ACC112 (cell line): Measurements from ENCODE around the gene KRI1.
"Not testable (repeated sequence)": the region's sequence is repeated elsewhere in the genome, so short reads cannot be mapped to it uniquely, and the experiment has no call there.

ENCODE experiments used
- H2AFZ ChIP-seq: fragments of 200-600 bp; sonication (generic); one replicate; pipeline ENCODE4 v1.6.0; 2017; ENCODE audit warnings: antibody characterized with exemption, low read length; ENCODE audit not compliant: unreplicated experiment
- H3K27ac ChIP-seq: fragments of 200-600 bp; sonication (generic); 2 replicates; pipeline ENCODE4 v1.5.1; 2014; ENCODE audit warnings: low read depth, mild to moderate bottlenecking, antibody characterized with exemption, low read length, moderate library complexity
- H3K27me3 ChIP-seq: fragments of 200-600 bp; sonication (generic); 2 replicates; pipeline ENCODE4 v1.6.1; 2014; ENCODE audit warnings: mild to moderate bottlenecking, antibody characterized with exemption, low read length, moderate library complexity, mixed read lengths; ENCODE audit not compliant: insufficient read depth
- H3K36me3 ChIP-seq: fragments of 200-600 bp; sonication (generic); 2 replicates; pipeline ENCODE4 v1.6.1; 2016; ENCODE audit warnings: mild to moderate bottlenecking, antibody characterized with exemption, low read length, moderate library complexity, mixed read lengths; ENCODE audit not compliant: insufficient read depth
- H3K4me1 ChIP-seq: fragments of 200-600 bp; sonication (generic); one replicate; pipeline ENCODE4 v1.6.1; 2016; ENCODE audit warnings: low read length, mixed read lengths; ENCODE audit not compliant: insufficient read depth, unreplicated experiment, control insufficient read depth
- H3K4me3 ChIP-seq: fragments of 200-600 bp; sonication (generic); 2 replicates; pipeline ENCODE4 v1.5.1; 2014; ENCODE audit warnings: mild to moderate bottlenecking, low read depth, low read length
- H3K79me2 ChIP-seq: fragments of 200-600 bp; sonication (generic); one replicate; pipeline ENCODE4 v1.6.0; 2016; ENCODE audit warnings: low read length; ENCODE audit not compliant: control insufficient read depth, unreplicated experiment, insufficient read depth

Gene KRI1

DNA sequence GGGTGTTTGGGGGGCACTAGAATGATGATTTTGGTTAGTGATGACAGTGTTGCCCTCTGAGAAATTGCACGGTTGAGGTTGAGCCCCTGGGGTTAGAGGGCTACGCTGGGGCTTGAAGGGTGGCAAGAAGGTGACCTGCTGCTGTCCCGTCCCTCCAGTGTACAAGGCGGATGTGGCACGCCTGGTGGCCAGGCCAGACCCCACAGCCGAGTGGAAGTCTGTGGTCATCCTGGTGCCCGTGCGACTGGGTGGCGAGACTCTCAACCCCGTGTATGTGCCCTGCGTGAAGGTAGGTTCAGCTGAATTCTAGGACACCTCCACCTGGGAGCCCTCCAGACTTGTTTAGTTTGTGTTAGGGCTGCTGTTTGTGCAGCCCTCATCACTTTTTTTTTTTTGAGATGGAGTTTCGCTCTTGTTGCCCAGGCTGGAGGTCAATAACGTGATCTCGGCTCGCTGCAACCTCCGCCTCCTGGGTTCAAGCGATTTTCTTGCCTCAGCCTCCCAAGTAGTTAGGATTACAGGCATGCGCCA is 17.0 kb downstream of the KRI1 start:
- H3K27ac ChIP-seq: no peak overlapping the region
- H3K27me3 ChIP-seq: no peaks in the 10 kb centered on the region
- H3K36me3 ChIP-seq: peaks cover 9% of the 10 kb centered on the region
- no peaks in the 10 kb centered on the region for H3K4me1 ChIP-seq
- H2AFZ ChIP-seq: no peak overlapping the region
- no peak overlapping the region for H3K4me3 ChIP-seq
- peaks cover 7% of the 10 kb centered on the region for H3K79me2 ChIP-seq

DNA sequence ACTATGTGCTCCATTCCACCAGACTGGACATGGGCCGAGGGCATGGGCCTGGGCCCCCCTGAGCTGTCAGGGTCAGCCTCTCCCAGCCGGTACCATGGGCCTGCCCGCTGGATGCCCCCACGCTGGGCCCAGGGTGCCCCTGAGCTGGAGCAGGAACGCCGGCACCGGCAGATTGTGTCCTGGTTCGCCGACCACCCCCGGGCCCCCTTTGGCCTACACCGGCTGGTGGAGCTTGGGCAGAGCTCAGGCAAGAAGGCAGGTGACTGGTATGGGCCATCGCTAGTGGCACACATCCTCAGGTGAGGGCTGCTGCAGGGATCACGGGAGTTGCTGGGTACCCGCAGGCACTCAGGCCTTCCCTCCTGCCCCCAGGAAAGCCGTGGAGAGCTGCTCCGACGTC is 19.0 kb downstream of the KRI1 start:
- Histone ChIP-seq H3K79me2 (peaks cover 7% of the 10 kb centered on the region), H3K36me3 (no peaks in the 10 kb centered on the region), H3K27ac (no peak overlapping the region), H2AFZ (no peak overlapping the region), H3K4me3 (no peak overlapping the region), H3K4me1 (peaks cover 3% of the 10 kb centered on the region), H3K27me3 (no peaks in the 10 kb centered on the region)

DNA sequence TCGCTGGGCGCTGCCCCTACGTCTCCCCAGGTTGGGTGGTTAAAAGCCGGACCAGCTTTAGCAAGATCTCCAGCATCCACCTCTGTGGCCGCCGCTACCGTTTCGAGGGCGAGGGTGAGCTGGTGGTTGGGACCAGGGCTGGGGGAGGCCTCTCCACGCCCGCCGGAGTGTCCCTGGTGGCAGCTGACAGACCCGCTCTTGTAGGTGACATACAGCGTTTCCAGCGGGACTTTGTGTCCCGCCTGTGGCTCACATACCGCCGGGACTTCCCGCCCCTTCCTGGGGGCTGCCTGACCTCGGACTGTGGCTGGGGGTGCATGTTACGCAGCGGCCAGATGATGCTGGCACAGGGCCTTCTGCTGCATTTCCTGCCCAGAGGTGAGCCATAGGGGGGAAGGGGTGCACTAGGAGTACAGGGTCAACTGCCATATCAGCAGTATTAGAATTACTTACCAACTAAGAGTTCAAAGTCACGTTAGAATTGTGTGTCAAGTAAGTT is 21.0 kb downstream of the KRI1 start:
- Histone ChIP-seq H3K4me3 (peak overlapping the region; percentile 90), H3K36me3 (no peaks in the 10 kb centered on the region), H3K27me3 (no peaks in the 10 kb centered on the region), H3K4me1 (peaks cover 3% of the 10 kb centered on the region), H3K79me2 (peaks cover 7% of the 10 kb centered on the region), H3K27ac (no peak overlapping the region), H2AFZ (no peak overlapping the region)

DNA sequence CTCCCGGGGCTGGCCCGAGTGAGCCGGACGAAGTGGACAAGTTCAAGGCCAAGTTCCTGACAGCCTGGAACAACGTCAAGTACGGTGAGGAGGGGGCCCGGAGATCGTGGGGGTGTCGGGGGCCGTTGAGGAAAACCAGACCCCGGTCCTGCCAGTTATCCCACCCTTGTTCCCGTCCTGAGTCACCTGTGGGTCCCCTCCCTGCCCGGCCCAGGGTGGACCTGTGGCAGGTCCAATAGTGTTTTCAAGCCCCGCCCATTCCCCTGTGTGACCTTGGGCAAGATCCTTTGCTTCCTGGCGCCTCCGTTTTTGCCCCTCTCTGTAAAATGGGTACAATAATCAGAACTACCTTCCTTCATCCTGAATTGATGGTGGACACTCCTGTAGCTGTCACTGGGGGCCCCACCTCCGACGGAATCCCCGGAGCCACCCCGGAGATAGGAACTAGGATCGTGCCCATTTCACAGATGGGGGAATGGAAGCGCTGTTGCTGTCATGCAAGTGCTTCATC is 21.5 kb downstream of the KRI1 start:
- Histone ChIP-seq H3K27ac (no peak overlapping the region; the same call in 1 of the 2 replicates), H2AFZ (peak overlapping the region; percentile 85), H3K36me3 (no peaks in the 10 kb centered on the region), H3K4me3 (peak overlapping the region; percentile 90), H3K4me1 (peaks cover 3% of the 10 kb centered on the region), H3K79me2 (peaks cover 7% of the 10 kb centered on the region), H3K27me3 (no peaks in the 10 kb centered on the region)

DNA sequence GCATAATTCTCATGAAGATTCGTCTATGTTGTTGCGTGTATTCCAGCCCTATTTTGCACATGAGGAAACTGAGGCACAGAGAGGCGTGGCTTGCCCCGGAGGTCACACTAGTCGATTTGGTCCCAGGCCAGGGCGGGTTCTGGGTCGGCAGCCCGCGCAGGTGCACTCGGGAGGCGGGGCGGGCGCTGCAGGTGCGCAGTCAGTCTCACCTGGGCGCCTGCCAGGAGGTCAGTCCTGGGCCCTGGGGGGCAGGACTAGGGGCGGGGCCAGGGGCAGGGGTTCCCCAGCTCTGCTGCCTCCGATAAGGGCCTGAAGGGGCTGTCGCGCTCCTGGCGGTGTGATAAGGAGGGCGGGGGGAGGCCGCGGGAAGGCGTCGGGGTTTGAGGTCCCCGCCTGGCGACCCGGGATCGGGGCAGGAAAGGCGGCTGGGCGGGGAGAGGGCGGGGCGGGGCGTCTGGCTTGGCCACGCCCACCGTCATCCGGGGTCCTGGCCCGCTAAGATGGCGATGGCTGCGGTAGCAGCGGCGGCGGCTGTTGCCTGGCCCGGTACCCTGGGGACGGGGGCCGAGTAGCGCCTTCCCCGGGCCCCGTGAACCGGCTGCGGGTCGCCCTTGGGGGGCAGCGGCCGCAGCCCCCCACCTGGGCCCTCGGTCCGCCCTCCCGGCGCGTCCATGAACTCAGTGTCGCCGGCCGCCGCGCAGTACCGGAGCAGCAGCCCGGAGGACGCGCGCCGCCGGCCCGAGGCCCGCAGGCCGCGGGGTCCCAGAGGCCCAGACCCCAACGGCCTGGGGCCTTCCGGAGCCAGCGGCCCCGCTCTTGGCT is 22.2 kb downstream of the KRI1 start, which contains the start of gene ATG4D:
ATG4D (plus strand) TSS at position 485 of the 822 bp plus-strand sequence; CDS start at position 672, 187 bp downstream.
- Histone ChIP-seq H3K4me3 (peak within 1 kb of the TSS; percentile 90), H3K27ac (no peak within 1 kb of the TSS; the same call in 1 of the 2 replicates), H3K4me1 (peaks cover 3% of the 10 kb centered on the region), H3K36me3 (no peaks in the 10 kb centered on the region), H3K27me3 (no peaks in the 10 kb centered on the region), H2AFZ (peak within 1 kb of the TSS; percentile 85), H3K79me2 (peaks cover 7% of the 10 kb centered on the region)

DNA sequence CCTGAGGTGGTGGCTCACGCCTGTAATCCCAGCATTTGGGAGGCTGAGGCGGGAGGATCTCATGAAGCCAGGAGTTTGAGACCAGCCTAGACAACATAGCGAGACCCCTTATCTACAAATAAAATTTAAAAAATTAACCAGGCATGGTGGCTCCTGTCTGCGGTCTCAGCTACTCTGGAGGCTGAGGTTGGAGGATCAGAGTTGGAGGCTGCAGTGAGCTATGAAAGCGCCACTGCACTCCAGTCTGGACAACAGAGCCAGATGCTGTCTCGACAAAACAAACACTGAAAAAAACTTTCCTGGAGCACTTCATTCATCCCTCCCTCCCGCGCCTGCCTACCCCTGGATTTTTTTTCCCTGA is 22.8 kb downstream of the KRI1 start:
- Histone ChIP-seq H3K4me3 (peak overlapping the region; percentile 90), H2AFZ (no peak overlapping the region)

DNA sequence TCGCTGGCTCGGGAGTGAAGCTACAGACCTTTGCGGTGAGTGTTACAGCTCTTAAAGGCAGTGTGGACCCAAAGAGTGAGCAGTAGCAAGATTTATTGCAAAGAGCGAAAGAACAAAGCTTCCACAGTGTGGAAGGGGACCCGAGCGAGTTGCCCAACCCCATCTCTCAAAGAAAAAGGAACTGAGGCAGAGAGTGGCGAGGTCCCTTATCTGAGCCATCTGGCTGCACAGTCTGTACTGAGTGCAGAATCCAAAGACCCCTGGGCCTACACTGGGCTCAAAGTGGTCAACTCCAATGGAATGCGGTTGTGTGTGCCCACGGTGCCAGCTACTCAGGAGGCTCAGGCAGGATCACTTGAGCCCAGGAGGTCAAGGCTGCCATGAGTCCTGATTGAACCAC is 26.8 kb downstream of the KRI1 start:
- not testable (repeated sequence) for H2AFZ ChIP-seq, H3K4me3 ChIP-seq, H3K79me2 ChIP-seq

More for the DNA sequence above, 22.8 kb downstream of the KRI1 start:
- H3K27me3 ChIP-seq: no peaks in the 10 kb centered on the region
- H3K27ac ChIP-seq: no peak overlapping the region
- peaks cover 3% of the 10 kb centered on the region for H3K4me1 ChIP-seq
- no peaks in the 10 kb centered on the region for H3K36me3 ChIP-seq
- H3K79me2 ChIP-seq: peaks cover 7% of the 10 kb centered on the region

DNA sequence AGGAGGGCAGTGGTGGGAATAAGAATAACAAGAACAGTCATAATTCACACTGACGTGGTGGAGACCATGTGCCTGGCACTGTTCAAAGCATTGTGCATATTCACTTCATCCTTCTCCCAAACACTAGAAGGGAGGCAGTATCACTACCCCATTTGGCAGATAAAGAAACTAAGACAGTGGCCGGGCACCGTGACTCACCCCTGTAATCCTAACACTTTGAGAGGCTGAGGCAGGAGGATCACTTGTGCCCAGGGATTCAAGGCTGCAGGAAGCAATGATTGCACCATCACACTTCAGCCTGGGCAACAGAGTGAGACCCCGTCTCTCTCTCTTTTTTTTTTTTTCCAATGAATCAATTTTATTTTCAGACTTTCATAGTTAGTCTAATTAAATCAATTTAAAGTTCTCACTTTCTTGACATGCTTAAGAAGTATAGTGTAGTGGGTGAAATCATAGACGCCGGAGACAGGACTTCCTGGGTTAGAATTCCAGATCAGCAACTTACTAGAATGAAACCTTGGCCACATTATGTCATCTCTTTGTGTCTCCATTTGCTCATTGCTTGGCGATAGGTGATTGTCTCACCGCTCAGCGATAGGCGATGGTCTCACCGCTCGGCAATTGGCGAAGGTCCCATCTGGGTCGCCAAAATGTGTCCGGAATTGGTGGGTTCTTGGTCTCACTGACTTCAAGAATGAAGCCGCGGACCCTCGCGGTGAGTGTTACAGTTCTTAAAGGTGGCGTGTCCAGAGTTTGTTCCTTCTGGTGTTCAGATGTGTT is 27.4 kb downstream of the KRI1 start:
- H3K4me3 ChIP-seq: no peak overlapping the region
- no peaks in the 10 kb centered on the region for H3K27me3 ChIP-seq
- H3K36me3 ChIP-seq: no peaks in the 10 kb centered on the region
- H3K79me2 ChIP-seq: no peaks in the 10 kb centered on the region
- H3K27ac ChIP-seq: no peak overlapping the region
- no peak overlapping the region for H2AFZ ChIP-seq
- peaks cover 2% of the 10 kb centered on the region for H3K4me1 ChIP-seq

More for the DNA sequence above, 26.8 kb downstream of the KRI1 start:
- not testable (repeated sequence) for H3K27me3 ChIP-seq, H3K36me3 ChIP-seq, H3K4me1 ChIP-seq, H3K27ac ChIP-seq

DNA sequence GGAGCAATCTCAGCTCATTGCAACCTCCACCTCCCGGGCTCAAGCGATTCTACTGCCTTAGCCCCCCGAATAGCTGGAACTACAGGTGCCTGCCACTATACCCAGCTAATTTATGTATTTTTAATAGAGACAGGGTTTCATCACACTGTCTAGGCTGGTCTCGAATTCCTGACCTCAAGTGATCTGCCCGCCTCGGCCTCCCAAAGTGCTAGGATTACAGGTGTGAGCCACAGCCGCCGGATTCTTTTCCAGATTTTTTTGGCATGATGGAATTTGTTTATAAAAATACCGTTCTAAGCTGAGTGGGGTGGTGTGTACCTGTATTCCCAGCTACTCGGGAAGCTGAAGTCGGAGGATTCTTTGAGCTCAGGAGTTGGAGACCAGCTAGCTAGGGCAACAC is 28.1 kb downstream of the KRI1 start:
- Histone ChIP-seq H3K4me1 (no peaks in the 10 kb centered on the region), H2AFZ (no peak overlapping the region), H3K4me3 (no peak overlapping the region), H3K27me3 (no peaks in the 10 kb centered on the region), H3K36me3 (no peaks in the 10 kb centered on the region), H3K27ac (no peak overlapping the region), H3K79me2 (no peaks in the 10 kb centered on the region)

DNA sequence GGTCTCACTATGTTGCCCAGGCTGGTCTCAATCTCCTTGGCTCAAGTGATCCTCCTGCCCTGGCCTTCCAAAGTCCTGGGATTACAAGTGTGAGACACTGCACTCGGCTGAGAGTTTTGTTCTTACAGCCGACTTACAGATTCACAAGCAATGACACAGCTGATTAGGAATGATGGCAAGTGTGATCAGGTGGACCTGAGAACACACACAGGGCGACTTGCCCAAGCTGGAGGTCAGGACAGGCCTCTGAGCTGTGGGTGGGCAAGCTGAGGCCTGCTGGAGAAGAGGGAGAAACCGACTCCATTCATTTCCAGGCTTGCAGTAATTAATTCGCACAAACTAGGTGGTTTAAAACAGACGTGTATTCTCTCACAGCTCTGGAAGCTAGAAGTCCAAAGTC is 30.2 kb downstream of the KRI1 start:
- Histone ChIP-seq H2AFZ (no peak overlapping the region), H3K27me3 (no peaks in the 10 kb centered on the region), H3K4me3 (no peak overlapping the region), H3K36me3 (no peaks in the 10 kb centered on the region), H3K79me2 (no peaks in the 10 kb centered on the region), H3K4me1 (no peaks in the 10 kb centered on the region), H3K27ac (no peak overlapping the region)
